SK-N-MC (cell line): ENCODE results near the gene F2.

Source experiments
- EZH2 ChIP-seq: fragments of 200-600 bp; sonication (generic); IDR thresholded peaks from one replicate; pipeline ENCODE4 v1.6.1; 2017; ENCODE audit warnings: antibody characterized with exemption
- FOXP2 ChIP-seq: optimal IDR thresholded peaks from 2 replicates; pipeline ENCODE3; 2011; ENCODE audit warnings: mild to moderate bottlenecking, moderate library complexity; ENCODE audit not compliant: insufficient read depth; ENCODE audit errors: extremely low read length, control extremely low read depth
- POLR2AphosphoS5 ChIP-seq: IDR thresholded peaks from 2 replicates; pipeline ENCODE4 v1.6.1; 2012; ENCODE audit warnings: mild to moderate bottlenecking, low read depth, low read length, borderline replicate concordance

DNA sequence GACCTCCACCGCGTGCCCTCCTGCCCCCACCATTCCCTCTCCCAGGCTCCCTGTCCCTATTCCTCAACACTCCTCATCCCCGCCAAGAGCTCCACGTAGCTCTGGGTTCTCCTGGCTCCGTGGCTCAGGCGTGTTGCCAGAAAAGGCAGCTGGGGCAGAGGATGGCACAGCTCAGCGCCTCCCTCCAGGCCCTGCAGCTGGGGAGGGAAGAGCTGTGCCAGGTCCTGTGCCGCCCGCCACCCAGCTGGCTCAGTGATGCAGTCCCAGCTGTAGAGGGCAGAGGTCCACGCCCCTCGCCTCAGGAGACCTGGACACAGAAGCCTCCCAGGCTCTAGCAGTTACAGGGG lies 22.8 kb upstream of the F2 start:
- TF ChIP-seq EZH2 (no peak), POLR2AphosphoS5 (no peak), FOXP2 (no peak)
